ENCODE data around the gene TBX3.

Gene TBX3

GRCh38 chr12:114682106-114682784, 1.7 kb downstream of the TBX3 start:
- peak overlapping the region; percentile 94 for H3K4me3 ChIP-seq (ENCODE audit: low read length)
- TF ChIP-seq CTCF (conservative IDR thresholded peaks at IDR 0.05; ENCODE audit: low read length), result no peak
- no peak for DNase-seq (ENCODE audit: low read depth)

GRCh38 chr12:114681116-114681871, 2.7 kb downstream of the TBX3 start:
- peak overlapping the region; percentile 94 for H3K4me3 ChIP-seq (ENCODE audit: low read length)
- TF ChIP-seq CTCF (conservative IDR thresholded peaks at IDR 0.05; ENCODE audit: low read length), result no peak
- peak; percentile 60 for DNase-seq (ENCODE audit: low read depth)

- H3K4me3 ChIP-seq (ENCODE audit: low read length), result peak overlapping the region; percentile 94
- no peak for TF ChIP-seq CTCF (conservative IDR thresholded peaks at IDR 0.05; ENCODE audit: low read length)
- no peak for DNase-seq (ENCODE audit: low read depth)
These were observed 3.3 kb downstream of the TBX3 start for GRCh38 chr12:114680604-114681069.

GRCh38 chr12:114679942-114680341, 4.0 kb downstream of the TBX3 start:
- TF ChIP-seq CTCF (conservative IDR thresholded peaks at IDR 0.05; ENCODE audit: low read length), result no peak
- peak overlapping the region; percentile 94 for H3K4me3 ChIP-seq (ENCODE audit: low read length)
- no peak for DNase-seq (ENCODE audit: low read depth)

GRCh38 chr12:114679452-114679875, 4.5 kb downstream of the TBX3 start:
- TF ChIP-seq CTCF (conservative IDR thresholded peaks at IDR 0.05; ENCODE audit: low read length), result no peak
- no peak for DNase-seq (ENCODE audit: low read depth)
- H3K4me3 ChIP-seq (ENCODE audit: low read length), result peak overlapping the region; percentile 94

GRCh38 chr12:114678718-114679117, 5.3 kb downstream of the TBX3 start:
- DNase-seq (ENCODE audit: low read depth), result no peak
- peak overlapping the region; percentile 94 for H3K4me3 ChIP-seq (ENCODE audit: low read length)

More at GRCh38 chr12:114678718-114679117, 5.3 kb downstream of the TBX3 start:
- no peak for TF ChIP-seq CTCF (conservative IDR thresholded peaks at IDR 0.05; ENCODE audit: low read length)

Data from AG10803 (cell line).